GM18508 (cell line): ENCODE measurements around the gene FANCD2.
"Not testable (repeated sequence)": the region's sequence is repeated elsewhere in the genome, so short reads cannot be mapped to it uniquely, and the experiment has no call there.

Source experiments
- ATAC-seq: cut with Tn5 transposase; IDR thresholded peaks from one replicate; pipeline ENCODE4 v1.9.1; 2021; ENCODE audit warnings: moderate number of reproducible peaks; ENCODE audit not compliant: insufficient read depth, unreplicated experiment

The FANCD2 gene

DNA sequence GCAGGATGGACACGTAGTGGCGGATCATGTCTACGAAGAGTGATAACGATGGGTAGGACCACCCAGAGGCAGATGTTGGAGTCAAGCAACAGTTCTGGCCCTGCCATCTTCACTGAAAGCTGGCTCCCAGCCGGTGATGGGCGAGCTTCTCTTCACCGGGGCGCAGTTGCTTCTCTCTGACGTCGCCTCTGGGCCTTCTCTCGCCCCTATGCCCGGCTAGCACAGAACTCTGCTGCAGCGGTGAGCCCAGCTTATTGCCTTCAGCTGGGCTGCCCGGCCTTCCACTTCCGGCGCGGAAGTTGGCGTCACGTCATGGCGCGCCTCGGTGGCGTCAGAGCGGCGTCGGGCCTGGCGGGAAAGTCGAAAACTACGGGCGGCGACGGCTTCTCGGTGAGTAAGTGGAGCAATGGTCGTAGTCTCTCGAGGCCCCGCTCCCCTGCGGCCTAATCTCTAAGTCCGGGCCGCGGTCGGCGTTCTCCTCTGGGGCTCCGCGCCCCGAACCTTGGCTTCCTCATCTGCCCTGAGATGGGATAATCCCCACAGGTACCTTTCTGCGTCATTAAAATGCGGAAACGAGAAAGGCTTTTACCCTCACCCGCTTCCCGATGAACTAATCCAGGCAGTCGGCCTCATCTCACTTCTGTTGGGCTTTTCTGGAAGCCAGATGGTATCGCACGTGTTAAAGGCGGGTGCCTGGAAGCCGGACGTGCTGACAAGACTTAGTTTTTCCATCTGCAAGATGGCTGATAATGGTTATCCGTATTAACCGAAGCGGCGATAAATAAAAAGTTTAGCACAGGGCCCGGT, at the start of gene FANCD2:
Gene FANCD2 (plus strand): TSS at position 354 of the 807 bp plus-strand sequence. CDS start 2,221 bp downstream, outside the sequence.
- peak; percentile 59 for ATAC-seq

DNA sequence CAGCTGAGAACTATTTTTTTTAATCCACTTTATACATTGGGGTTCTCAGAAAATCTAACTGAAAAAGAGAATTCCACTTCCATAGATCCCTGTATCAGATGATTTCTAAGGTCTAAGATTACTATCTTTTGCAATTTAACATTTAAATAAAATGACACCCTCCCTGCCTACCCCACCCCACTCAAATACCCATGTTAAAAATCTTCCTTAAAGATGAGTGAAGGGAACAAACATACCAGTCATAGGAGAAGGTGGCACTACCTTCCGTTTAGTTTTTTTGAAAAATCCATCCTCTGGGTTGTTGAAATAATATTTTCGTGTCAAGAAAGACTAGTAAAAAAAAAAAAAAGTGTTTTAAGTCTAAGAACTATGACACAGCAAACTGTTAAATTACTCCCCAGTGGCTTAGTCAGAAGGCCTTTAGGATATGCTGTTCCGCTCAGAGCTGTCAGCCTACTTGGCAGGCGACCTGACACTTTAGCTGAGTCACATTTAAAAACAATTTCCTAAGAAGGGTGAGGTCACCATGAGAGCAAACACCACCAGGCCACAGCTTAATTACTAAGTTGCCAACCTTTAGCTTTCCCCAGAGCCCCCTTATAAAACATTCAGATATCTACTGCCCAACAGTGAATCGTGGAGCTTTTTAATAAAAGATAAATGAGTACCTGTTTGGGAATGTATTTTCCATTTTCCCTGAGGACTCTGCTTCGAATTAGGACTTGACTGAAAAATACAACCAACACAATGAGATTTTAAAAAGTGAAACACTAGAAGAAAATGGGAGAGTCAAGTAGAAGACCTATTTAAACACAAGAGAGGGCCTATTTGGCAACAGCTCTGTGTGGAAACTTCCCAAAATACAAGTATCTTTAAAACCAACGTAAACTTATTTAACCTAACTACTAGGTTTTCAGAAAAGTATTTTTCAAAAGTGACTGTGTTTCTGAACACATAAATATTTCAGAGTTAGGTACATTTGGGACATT, 49.2 kb upstream of the FANCD2 start:
- no peak for ATAC-seq

GRCh38 chr3:9978710-9979305, 47.4 kb upstream of the FANCD2 start:
- ATAC-seq: no peak

DNA sequence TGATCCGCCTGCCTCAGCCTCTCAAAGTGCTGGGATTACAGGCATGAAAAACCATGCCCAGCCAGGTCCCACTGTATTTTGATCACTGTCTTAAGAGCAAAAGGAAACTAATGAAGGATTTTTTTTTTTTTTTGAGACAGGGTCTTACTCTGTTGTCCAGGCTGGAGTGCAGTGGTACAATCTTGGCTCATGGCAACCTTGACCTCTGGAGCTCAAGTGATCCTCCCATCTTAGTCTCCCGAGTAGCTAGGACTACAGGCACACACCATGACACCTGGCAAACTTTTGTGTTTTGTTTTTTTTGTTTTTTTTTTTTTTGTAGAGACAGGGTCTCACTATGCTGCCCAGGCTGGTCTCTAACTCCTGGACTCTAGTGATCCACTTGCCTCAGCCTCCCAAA, 46.0 kb upstream of the FANCD2 start:
- ATAC-seq: no peak

- ATAC-seq: peak; percentile 22
These were observed 40.0 kb upstream of the FANCD2 start for GRCh38 chr3:9986230-9986725.

GRCh38 chr3:9994086-9994844, 32.0 kb upstream of the FANCD2 start:
- ATAC-seq: no peak

- ATAC-seq: no peak
These were observed 25.6 kb upstream of the FANCD2 start for GRCh38 chr3:10000686-10001085.

DNA sequence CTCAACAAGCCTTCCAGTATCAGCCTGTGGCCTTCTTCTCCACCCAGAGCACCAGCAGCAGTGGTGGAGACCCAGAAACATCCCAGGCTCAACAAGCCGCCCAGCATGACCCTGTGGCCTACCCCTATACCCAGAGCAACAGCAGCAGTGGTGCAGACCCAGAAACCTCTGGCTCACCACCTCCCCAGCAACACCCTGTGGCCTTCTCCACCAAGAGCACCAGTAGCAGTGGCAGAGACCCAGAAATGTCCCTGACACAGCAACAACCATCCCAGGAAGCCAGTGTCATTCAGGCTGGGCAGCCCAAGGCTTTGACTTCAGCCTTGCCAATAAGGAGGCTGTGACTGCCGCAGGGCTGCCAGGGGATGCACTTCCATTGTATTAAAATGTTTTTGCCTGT, 23.3 kb upstream of the FANCD2 start:
- ATAC-seq: no peak

GRCh38 chr3:10004506-10004905, 21.7 kb upstream of the FANCD2 start:
- ATAC-seq: no peak

DNA sequence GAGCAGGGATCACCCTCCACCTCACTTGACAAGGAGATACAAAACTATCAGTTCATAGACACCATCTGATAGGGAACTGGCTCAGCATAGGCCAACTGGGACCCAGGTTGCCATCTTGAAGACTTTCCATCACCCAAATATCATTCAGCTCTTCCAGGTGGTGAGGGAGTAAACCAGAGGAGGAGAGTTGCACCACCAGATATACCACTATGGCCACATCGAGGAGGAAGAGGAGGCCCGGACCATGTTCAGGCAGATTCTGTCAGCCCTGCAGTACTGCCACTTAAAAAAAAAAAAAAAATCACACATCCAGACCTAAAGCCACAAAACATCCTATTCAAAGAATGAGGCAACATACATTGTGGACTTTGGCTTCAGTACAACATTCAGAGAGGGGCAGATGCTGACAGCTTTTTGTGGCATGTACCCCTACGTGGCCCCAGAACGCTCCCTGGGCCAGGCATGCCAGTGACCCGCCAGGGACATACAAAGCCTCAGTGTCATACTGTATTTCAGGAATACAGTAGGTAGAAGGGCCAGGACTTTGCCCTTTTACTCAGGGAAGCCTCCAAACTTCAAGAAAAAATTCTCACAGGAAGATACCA, 21.2 kb upstream of the FANCD2 start:
- no peak for ATAC-seq

DNA sequence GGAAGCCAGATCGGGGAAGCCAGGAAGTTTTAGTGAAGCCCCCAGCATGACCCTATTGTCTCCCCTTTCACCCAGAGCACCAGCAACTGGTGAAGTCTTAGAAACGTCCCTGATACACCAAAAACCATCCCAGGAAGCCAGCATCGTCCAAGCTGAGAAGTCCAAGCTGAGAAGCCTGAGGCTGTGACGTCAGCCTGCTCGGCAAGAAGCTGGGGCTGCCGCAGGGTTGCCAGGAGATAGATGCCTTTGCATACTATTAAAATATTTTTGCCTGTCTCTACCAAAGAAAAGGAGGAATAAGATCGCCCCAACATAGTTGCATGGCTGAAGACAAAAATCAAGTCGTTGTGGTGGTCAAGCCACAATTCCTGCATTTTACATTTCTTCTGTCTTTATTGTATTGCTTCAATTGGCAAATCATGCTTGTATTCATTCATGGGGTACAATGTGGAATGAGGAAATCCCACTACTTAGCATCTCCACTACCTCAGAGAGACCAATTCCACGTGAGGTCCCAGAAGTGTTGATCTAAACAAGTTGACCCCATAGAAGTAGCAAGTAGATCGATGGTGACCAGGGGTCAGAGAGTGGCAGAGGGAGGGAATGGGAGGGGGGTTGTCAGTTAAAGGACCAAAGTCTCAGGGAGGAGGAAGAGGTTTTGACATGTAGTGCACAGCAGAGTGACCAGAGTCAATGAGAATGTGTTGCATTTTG, 20.0 kb upstream of the FANCD2 start:
- no peak for ATAC-seq

- no peak for ATAC-seq
These were observed 19.5 kb upstream of the FANCD2 start for GRCh38 chr3:10006762-10007090.

- no peak for ATAC-seq
These were observed 19.0 kb upstream of the FANCD2 start for GRCh38 chr3:10007126-10007782.

DNA sequence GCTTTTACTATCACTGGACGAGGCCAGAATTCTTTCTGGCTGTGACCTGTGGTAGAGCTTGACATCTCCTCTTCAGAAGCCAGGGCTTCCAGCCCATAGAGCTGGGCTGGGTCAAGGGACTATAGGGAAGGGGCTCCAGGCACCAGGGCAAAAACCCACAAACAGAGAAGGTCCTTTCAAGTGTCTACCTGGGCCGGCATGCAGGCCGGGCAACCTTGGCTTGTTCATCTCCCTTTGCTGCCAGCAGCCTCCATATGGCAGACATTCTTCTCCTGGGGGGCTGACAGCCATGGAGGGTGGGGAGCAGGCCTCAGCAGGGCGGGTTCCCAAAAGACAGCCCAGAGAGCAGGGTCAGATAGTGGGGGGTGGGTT, 18.0 kb upstream of the FANCD2 start:
- not testable (repeated sequence) for ATAC-seq

- ATAC-seq: no peak
These were observed 17.5 kb upstream of the FANCD2 start for GRCh38 chr3:10008588-10009344.

- no peak for ATAC-seq
These were observed 15.8 kb upstream of the FANCD2 start for GRCh38 chr3:10010421-10010877.

GRCh38 chr3:10010878-10011465, 15.3 kb upstream of the FANCD2 start:
- peak; percentile 63 for ATAC-seq
